ENCODE results near the gene PSMC1. TPM values are rescaled to one million over a fixed set of nuclear protein-coding genes. Genes with fewer than 3 reads are reported as not detected.

PSMC1 gene
- total and polyA plus RNA-seq, 2 of the 4 experiments (the other 2 are of a cell fraction), result 181 to 194 TPM

Other genes with a start within 250 kb of the PSMC1 start
- not detected in 2 replicates for gene KCNK13, start 194.6 kb upstream of the PSMC1 start, total RNA-seq (2012; rRNA removed)
- gene KCNK13, start 194.6 kb upstream of the PSMC1 start, polyA plus RNA-seq (2012; rRNA removed), result not detected in 2 replicates
- gene NRDE2, start 75.4 kb downstream of the PSMC1 start, total RNA-seq (2012; rRNA removed), result 7.5 and 9.3 TPM in 2 replicates
- gene NRDE2, start 75.4 kb downstream of the PSMC1 start, polyA plus RNA-seq (2012; rRNA removed), result 4.0 and 4.5 TPM in 2 replicates
- 72.9 and 206 TPM in 2 replicates for gene CALM1, start 140.5 kb downstream of the PSMC1 start, total RNA-seq (2012; rRNA removed)
- 188 and 231 TPM in 2 replicates for gene CALM1, start 140.5 kb downstream of the PSMC1 start, polyA plus RNA-seq (2012; rRNA removed)

All from IMR-90 (cell line).